H9 (cell line): ENCODE data around the gene TFEB. TPM values are rescaled to one million over a fixed set of nuclear protein-coding genes. Genes with fewer than 3 reads are reported as not detected.

ENCODE experiments used
- DNase-seq: peaks from one replicate; pipeline ENCODE4 v3.0.0-alpha.2; 2017
- H2AFZ ChIP-seq: one replicate; pipeline ENCODE4 v1.6.1; 2013; ENCODE audit warnings: mild to moderate bottlenecking, low read length, control low read depth, moderate library complexity
- H2AK5ac ChIP-seq: 2 replicates; pipeline ENCODE4 v1.6.1; 2013; ENCODE audit warnings: low read length, control low read depth, mixed read lengths; ENCODE audit not compliant: insufficient read length
- H2BK120ac ChIP-seq: one replicate; pipeline ENCODE4 v1.6.1; 2013; ENCODE audit warnings: low read depth, mild to moderate bottlenecking, low read length, control low read depth, inconsistent platforms; ENCODE audit not compliant: poor library complexity, severe bottlenecking
- H2BK12ac ChIP-seq: 2 replicates; pipeline ENCODE4 v1.6.1; 2013; ENCODE audit warnings: low read length, control low read depth, mixed read lengths, low read depth; ENCODE audit not compliant: insufficient read length
- H2BK15ac ChIP-seq: 2 replicates; pipeline ENCODE4 v1.6.1; 2013; ENCODE audit warnings: low read depth, low read length, control low read depth
- H2BK20ac ChIP-seq: one replicate; pipeline ENCODE4 v1.6.1; 2013; ENCODE audit warnings: low read depth, mild to moderate bottlenecking, low read length, control low read depth, inconsistent platforms; ENCODE audit not compliant: poor library complexity, severe bottlenecking
- H2BK5ac ChIP-seq: 2 replicates; pipeline ENCODE4 v1.6.1; 2013; ENCODE audit warnings: low read length, control low read depth, mixed read lengths; ENCODE audit not compliant: insufficient read length
- H3K14ac ChIP-seq: 2 replicates; pipeline ENCODE4 v1.6.1; 2013; ENCODE audit warnings: low read length, control low read depth; ENCODE audit not compliant: insufficient read depth
- H3K18ac ChIP-seq: 2 replicates; pipeline ENCODE4 v1.6.1; 2013; ENCODE audit warnings: low read depth, mild to moderate bottlenecking, mixed read lengths, low read length, control low read depth; ENCODE audit not compliant: insufficient read length
- H3K23ac ChIP-seq: 2 replicates; pipeline ENCODE4 v1.6.1; 2013; ENCODE audit warnings: low read length, control low read depth, mixed read lengths, low read depth; ENCODE audit not compliant: insufficient read length
- H3K23me2 ChIP-seq: 2 replicates; pipeline ENCODE4 v1.6.1; 2013; ENCODE audit warnings: low read depth, mild to moderate bottlenecking, mixed read lengths, low read length, control low read depth; ENCODE audit not compliant: insufficient read length, poor library complexity, severe bottlenecking
- H3K27ac ChIP-seq: 2 replicates; pipeline ENCODE4 v1.5.1; 2013; ENCODE audit warnings: low read length, control low read depth, mixed read lengths, low read depth; ENCODE audit not compliant: insufficient read length
- H3K27me3 ChIP-seq: 2 replicates; pipeline ENCODE4 v1.6.1; 2013; ENCODE audit warnings: low read length, control low read depth, inconsistent platforms; ENCODE audit not compliant: insufficient read depth
- H3K4ac ChIP-seq: 2 replicates; pipeline ENCODE4 v1.6.1; 2013; ENCODE audit warnings: low read depth, mild to moderate bottlenecking, control low read depth, inconsistent platforms, low read length, moderate library complexity
- H3K4me1 ChIP-seq: 2 replicates; pipeline ENCODE4 v1.6.1; 2013; ENCODE audit warnings: low read length, control low read depth, inconsistent platforms; ENCODE audit not compliant: insufficient read depth
- H3K4me2 ChIP-seq: 2 replicates; pipeline ENCODE4 v1.6.1; 2013; ENCODE audit warnings: low read length, control low read depth, mixed read lengths; ENCODE audit not compliant: insufficient read length, insufficient read depth
- H3K56ac ChIP-seq: 2 replicates; pipeline ENCODE4 v1.6.1; 2013; ENCODE audit warnings: low read depth, mild to moderate bottlenecking, mixed read lengths, low read length, control low read depth; ENCODE audit not compliant: insufficient read length
- H3K79me1 ChIP-seq: 2 replicates; pipeline ENCODE4 v1.6.1; 2013; ENCODE audit warnings: low read depth, mild to moderate bottlenecking, moderate library complexity, low read length, control low read depth, inconsistent platforms; ENCODE audit not compliant: insufficient read depth, poor library complexity, severe bottlenecking
- H3K79me2 ChIP-seq: 2 replicates; pipeline ENCODE4 v1.6.1; 2013; ENCODE audit warnings: low read length, control low read depth, inconsistent platforms; ENCODE audit not compliant: insufficient read depth
- H3K9ac ChIP-seq: 2 replicates; pipeline ENCODE4 v1.6.1; 2013; ENCODE audit warnings: low read length, control low read depth, mixed read lengths; ENCODE audit not compliant: insufficient read length; ENCODE audit errors: extremely low read depth
- H3K9me3 ChIP-seq: one replicate; pipeline ENCODE4 v1.6.1; 2013; ENCODE audit warnings: low read depth, low read length, inconsistent platforms; ENCODE audit not compliant: control insufficient read depth
- H3T11ph ChIP-seq: one replicate; pipeline ENCODE4 v1.6.1; 2013; ENCODE audit warnings: mild to moderate bottlenecking, low read length, control low read depth, inconsistent platforms
- H4K20me1 ChIP-seq: one replicate; pipeline ENCODE4 v1.6.1; 2013; ENCODE audit not compliant: control insufficient read depth, insufficient read length, insufficient read depth
- H4K5ac ChIP-seq: 2 replicates; pipeline ENCODE4 v1.6.1; 2013; ENCODE audit warnings: low read depth, mild to moderate bottlenecking, mixed read lengths, low read length, control low read depth; ENCODE audit not compliant: insufficient read length
- H4K8ac ChIP-seq: replicated peaks from 2 replicates; pipeline ENCODE4 v1.6.1; 2013; ENCODE audit warnings: low read length, control low read depth, mixed read lengths, low read depth; ENCODE audit not compliant: insufficient read length
- H4K91ac ChIP-seq: 2 replicates; pipeline ENCODE4 v1.6.1; 2013; ENCODE audit warnings: low read depth, mild to moderate bottlenecking, moderate library complexity, mixed read lengths, low read length, control low read depth; ENCODE audit not compliant: insufficient read length
- H3K27ac Mint-ChIP-seq, 3 experiments: 2 replicates in 2 of 3; 3 replicates in 1 of 3; pipeline ENCODE4 v1.8.0; 2020 to 2021; ENCODE audit warnings: mixed read lengths in 3 of 3, mild to moderate bottlenecking in 1 of 3, moderate library complexity in 1 of 3
- H3K27me3 Mint-ChIP-seq: 2 replicates; pipeline ENCODE4 v1.8.0; 2021; ENCODE audit warnings: low read depth, mild to moderate bottlenecking, moderate library complexity, mixed read lengths
- H3K36me3 Mint-ChIP-seq, 3 experiments: 2 replicates in 2 of 3; 3 replicates in 1 of 3; pipeline ENCODE4 v1.8.0; 2020 to 2021; ENCODE audit warnings: low read depth in 3 of 3, mixed read lengths in 3 of 3; ENCODE audit not compliant: insufficient read depth in 1 of 3
- H3K4me1 Mint-ChIP-seq, 2 experiments: 2 replicates each; pipeline ENCODE4 v1.8.0; 2020; ENCODE audit warnings: mixed read lengths in 2 of 2
- H3K4me3 Mint-ChIP-seq, 2 experiments: 2 replicates in 1 of 2; 3 replicates in 1 of 2; pipeline ENCODE4 v1.8.0; 2020 to 2021; ENCODE audit warnings: mild to moderate bottlenecking in 2 of 2, mixed read lengths in 2 of 2, moderate library complexity in 1 of 2
- H3K9me3 Mint-ChIP-seq, 2 experiments: 2 replicates in 1 of 2; 3 replicates in 1 of 2; pipeline ENCODE4 v1.8.0; 2020; ENCODE audit warnings: mild to moderate bottlenecking in 2 of 2, mixed read lengths in 2 of 2, moderate library complexity in 1 of 2
- WGBS: extraction: QIAGEN DNeasy Blood & Tissue Kit; methylation state at CpG from one replicate; pipeline ENCODE4 v1.1.7; 2013; ENCODE audit warnings: missing lambda C conversion rate, low lambda C conversion rate, mixed read lengths; ENCODE audit not compliant: insufficient read length; ENCODE audit errors: extremely low coverage; 5-methylcytosine and 5-hydroxymethylcytosine counted together
- total RNA-seq: library from RNA; stranded (reverse); gene quantifications from 2 replicates; pipeline ENCODE4 v1.2.1, GENCODE V29; 2021
- TF ChIP-seq, protein P1 (sequence below): fragments of 200-600 bp; sonication (generic); conservative IDR thresholded peaks from 3 replicates; pipeline ENCODE4 v1.8.0; 2021; ENCODE audit warnings: antibody characterized with exemption, mild to moderate bottlenecking

TFEB gene
- total RNA-seq, 1 experiment from 2014 or later: 1.2 TPM

DNA sequence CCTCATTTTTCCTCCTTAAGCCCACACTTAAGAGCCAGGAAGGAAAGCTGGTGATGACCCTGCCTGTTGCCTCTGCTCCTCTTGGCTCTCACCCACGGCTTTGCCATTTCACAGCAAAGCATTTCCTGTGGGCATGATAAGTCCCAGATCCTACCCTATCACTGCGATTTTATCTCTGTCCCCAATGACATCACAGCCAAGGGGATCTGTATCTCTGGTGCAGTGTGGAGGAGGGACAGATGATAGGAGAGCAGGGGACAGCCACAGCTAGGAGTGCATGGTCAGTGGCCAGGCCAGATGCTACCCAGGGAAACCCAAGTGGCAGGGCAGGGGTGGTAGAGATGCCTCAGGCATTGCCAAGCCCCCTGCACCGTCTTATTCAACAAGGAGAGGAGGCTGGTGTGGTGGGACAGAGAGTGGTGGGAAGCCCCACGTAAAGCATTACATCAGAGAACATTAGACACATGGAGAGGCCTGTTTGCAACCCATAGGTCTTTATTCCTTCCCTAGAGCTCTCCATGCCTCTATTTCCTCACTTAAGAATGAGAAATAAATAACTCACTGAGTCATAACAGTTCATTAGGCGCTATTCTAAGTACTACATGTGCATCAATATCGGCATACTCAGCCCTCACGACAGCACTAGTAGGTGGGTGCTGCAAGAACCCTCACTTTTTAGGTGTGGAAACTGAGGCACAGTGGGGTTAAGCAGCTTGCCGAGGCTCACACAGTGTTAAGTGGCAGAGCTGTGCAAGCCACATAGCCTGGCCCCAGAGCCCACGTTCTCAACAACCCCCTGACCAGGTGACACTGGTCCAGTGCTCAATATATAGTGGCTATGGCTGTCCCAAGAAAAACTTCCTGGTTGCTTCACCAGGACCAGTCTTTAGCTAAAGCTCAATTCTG lies 4.6 kb downstream of the TFEB start:
- no peak overlapping the region for H3K23ac ChIP-seq
- no peaks in the 10 kb centered on the region for H3K79me2 ChIP-seq
- no peak overlapping the region for H3K27ac Mint-ChIP-seq

More for the DNA sequence above, 4.6 kb downstream of the TFEB start:
- H3K27ac ChIP-seq: no peak overlapping the region
- no peak overlapping the region for H3K4me2 ChIP-seq
- H2BK12ac ChIP-seq: no peak overlapping the region
- DNase-seq: no peak
- no peak overlapping the region for H4K8ac ChIP-seq
- WGBS: no CpG with 5 or more reads among the region's 9 CpGs
- H2AK5ac ChIP-seq: no peak overlapping the region
- Mint-ChIP-seq H3K27me3 (peaks cover 32% of the 10 kb centered on the region), H3K36me3 (no peaks in the 10 kb centered on the region), H3K9me3 (no peaks in the 10 kb centered on the region), H3K4me3 (no peak overlapping the region), H3K4me1 (peaks cover 44 to 48% of the 10 kb centered on the region in 2 experiments)
- no peak overlapping the region for H2BK120ac ChIP-seq
- no peak overlapping the region for H3T11ph ChIP-seq
- no peak overlapping the region for H2BK5ac ChIP-seq
- H4K20me1 ChIP-seq: no peaks in the 10 kb centered on the region
- H3K4me1 ChIP-seq: peaks cover 11% of the 10 kb centered on the region; the same call in 1 of the 2 replicates
- H2BK20ac ChIP-seq: no peak overlapping the region
- no peak overlapping the region for H3K56ac ChIP-seq
- no peaks in the 10 kb centered on the region for H3K79me1 ChIP-seq
- TF ChIP-seq, protein P1, sequence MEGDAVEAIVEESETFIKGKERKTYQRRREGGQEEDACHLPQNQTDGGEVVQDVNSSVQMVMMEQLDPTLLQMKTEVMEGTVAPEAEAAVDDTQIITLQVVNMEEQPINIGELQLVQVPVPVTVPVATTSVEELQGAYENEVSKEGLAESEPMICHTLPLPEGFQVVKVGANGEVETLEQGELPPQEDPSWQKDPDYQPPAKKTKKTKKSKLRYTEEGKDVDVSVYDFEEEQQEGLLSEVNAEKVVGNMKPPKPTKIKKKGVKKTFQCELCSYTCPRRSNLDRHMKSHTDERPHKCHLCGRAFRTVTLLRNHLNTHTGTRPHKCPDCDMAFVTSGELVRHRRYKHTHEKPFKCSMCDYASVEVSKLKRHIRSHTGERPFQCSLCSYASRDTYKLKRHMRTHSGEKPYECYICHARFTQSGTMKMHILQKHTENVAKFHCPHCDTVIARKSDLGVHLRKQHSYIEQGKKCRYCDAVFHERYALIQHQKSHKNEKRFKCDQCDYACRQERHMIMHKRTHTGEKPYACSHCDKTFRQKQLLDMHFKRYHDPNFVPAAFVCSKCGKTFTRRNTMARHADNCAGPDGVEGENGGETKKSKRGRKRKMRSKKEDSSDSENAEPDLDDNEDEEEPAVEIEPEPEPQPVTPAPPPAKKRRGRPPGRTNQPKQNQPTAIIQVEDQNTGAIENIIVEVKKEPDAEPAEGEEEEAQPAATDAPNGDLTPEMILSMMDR: no peak
- H3K18ac ChIP-seq: no peak overlapping the region
- H3K23me2 ChIP-seq: peaks cover 12% of the 10 kb centered on the region
- no peak overlapping the region for H3K4ac ChIP-seq
- H4K5ac ChIP-seq: no peak overlapping the region
- H3K9me3 ChIP-seq: no peaks in the 10 kb centered on the region
- H4K91ac ChIP-seq: no peak overlapping the region
- no peak overlapping the region for H2AFZ ChIP-seq
- H3K27me3 ChIP-seq: no peaks in the 10 kb centered on the region
- no peak overlapping the region for H3K14ac ChIP-seq
- no peak overlapping the region for H2BK15ac ChIP-seq
- no peak overlapping the region for H3K9ac ChIP-seq
